KMS-11 (cell line): ENCODE results near the gene POLR3A.
"Not testable (repeated sequence)": the region's sequence is repeated elsewhere in the genome, so short reads cannot be mapped to it uniquely, and the experiment has no call there.

Experiments used
- H2AFZ ChIP-seq: fragments of 200-600 bp; sonication (generic); 2 replicates; pipeline ENCODE4 v1.6.1; 2016; ENCODE audit warnings: antibody characterized with exemption, mixed run types, low read depth
- H3K27ac ChIP-seq: fragments of 200-600 bp; sonication (generic); 2 replicates; pipeline ENCODE4 v1.6.1; 2016; ENCODE audit warnings: mild to moderate bottlenecking, mixed run types
- H3K27me3 ChIP-seq: fragments of 200-600 bp; sonication (generic); 2 replicates; pipeline ENCODE4 v1.6.1; 2017; ENCODE audit warnings: mild to moderate bottlenecking, low read depth, mixed run types, moderate library complexity; ENCODE audit not compliant: insufficient read depth
- H3K36me3 ChIP-seq: fragments of 200-600 bp; sonication (generic); 2 replicates; pipeline ENCODE4 v1.6.1; 2017; ENCODE audit warnings: mild to moderate bottlenecking, mixed run types; ENCODE audit not compliant: insufficient read depth
- H3K4me1 ChIP-seq: fragments of 200-600 bp; sonication (generic); 2 replicates; pipeline ENCODE4 v1.6.1; 2016; ENCODE audit warnings: mild to moderate bottlenecking, low read depth, mixed run types; ENCODE audit not compliant: poor library complexity, severe bottlenecking
- H3K4me2 ChIP-seq: fragments of 200-600 bp; sonication (generic); 2 replicates; pipeline ENCODE4 v1.7.0; 2016; ENCODE audit warnings: mild to moderate bottlenecking, mixed run types
- H3K4me3 ChIP-seq: fragments of 200-600 bp; sonication (generic); IDR thresholded peaks from 2 replicates; pipeline ENCODE4 v1.6.1; 2017; ENCODE audit warnings: low read depth, low read length, mixed read lengths; ENCODE audit not compliant: insufficient read depth
- H3K79me2 ChIP-seq: fragments of 200-600 bp; sonication (generic); 2 replicates; pipeline ENCODE4 v1.6.1; 2016; ENCODE audit warnings: low read depth, mixed run types; ENCODE audit not compliant: insufficient read depth
- H3K9ac ChIP-seq: fragments of 200-600 bp; sonication (generic); 2 replicates; pipeline ENCODE4 v1.6.1; 2016; ENCODE audit warnings: mild to moderate bottlenecking, mixed run types
- H4K20me1 ChIP-seq: fragments of 200-600 bp; sonication (generic); 2 replicates; pipeline ENCODE4 v1.6.1; 2016; ENCODE audit warnings: mild to moderate bottlenecking, mixed run types; ENCODE audit not compliant: insufficient read depth
- TF ChIP-seq, protein P1 (sequence below): fragments of 200-600 bp; sonication (generic); conservative IDR thresholded peaks from 2 replicates; pipeline ENCODE4 v1.6.1; 2017; ENCODE audit warnings: low read depth, mild to moderate bottlenecking, antibody characterized with exemption, low read length, moderate library complexity, mixed read lengths

The POLR3A gene

GRCh38 chr10:78071857-78072179, 42.5 kb upstream of the POLR3A start:
- Histone ChIP-seq H3K9ac (no peak overlapping the region), H3K79me2 (no peaks in the 10 kb centered on the region), H4K20me1 (no peaks in the 10 kb centered on the region), H3K4me3 (no peak overlapping the region), H3K27me3 (no peaks in the 10 kb centered on the region), H3K4me2 (no peak overlapping the region), H2AFZ (no peak overlapping the region), H3K27ac (no peak overlapping the region), H3K4me1 (peaks cover under 1% of the 10 kb centered on the region), H3K36me3 (no peaks in the 10 kb centered on the region)
- TF ChIP-seq, protein P1, sequence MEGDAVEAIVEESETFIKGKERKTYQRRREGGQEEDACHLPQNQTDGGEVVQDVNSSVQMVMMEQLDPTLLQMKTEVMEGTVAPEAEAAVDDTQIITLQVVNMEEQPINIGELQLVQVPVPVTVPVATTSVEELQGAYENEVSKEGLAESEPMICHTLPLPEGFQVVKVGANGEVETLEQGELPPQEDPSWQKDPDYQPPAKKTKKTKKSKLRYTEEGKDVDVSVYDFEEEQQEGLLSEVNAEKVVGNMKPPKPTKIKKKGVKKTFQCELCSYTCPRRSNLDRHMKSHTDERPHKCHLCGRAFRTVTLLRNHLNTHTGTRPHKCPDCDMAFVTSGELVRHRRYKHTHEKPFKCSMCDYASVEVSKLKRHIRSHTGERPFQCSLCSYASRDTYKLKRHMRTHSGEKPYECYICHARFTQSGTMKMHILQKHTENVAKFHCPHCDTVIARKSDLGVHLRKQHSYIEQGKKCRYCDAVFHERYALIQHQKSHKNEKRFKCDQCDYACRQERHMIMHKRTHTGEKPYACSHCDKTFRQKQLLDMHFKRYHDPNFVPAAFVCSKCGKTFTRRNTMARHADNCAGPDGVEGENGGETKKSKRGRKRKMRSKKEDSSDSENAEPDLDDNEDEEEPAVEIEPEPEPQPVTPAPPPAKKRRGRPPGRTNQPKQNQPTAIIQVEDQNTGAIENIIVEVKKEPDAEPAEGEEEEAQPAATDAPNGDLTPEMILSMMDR = no peak

DNA sequence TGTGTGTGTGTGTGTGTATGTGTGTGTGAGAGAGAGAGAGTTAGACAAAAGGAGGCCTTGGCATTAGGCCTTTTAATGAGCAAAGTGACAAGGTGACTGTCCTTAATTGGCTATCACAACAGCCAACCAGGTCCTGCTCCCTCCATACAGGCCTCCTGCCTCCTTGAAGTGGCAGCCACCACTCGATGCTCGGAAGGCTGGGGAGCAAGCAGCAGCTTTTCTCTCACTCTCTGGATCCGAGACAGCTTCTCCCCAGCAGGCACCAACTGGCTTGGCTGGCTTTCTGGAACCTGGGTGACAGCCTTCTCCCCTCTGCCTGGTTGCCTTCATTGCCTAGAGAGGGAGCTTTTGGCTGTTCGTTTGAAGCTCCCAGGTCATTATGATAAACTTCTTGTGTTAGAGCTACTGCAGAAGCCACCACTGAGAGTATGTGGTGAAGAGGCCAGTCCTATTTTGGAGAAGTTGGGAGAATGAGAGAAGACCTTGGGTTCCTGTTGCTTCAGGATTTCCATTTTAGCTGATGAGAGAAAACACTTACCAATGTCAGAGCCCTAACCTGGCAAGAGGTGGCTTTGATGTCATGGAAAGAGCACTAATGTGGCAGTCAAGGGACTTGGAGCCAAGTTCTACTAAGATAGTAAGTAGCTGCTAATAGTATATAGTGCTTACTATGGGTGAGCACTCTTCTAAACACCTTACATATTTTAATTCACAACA, 42.0 kb upstream of the POLR3A start:
- Histone ChIP-seq H3K27ac (no peak overlapping the region), H3K4me1 (peaks cover 6% of the 10 kb centered on the region), H3K27me3 (no peaks in the 10 kb centered on the region), H3K4me2 (no peak overlapping the region), H4K20me1 (no peaks in the 10 kb centered on the region), H2AFZ (no peak overlapping the region), H3K9ac (no peak overlapping the region), H3K79me2 (no peaks in the 10 kb centered on the region), H3K4me3 (no peak overlapping the region), H3K36me3 (no peaks in the 10 kb centered on the region)
- TF ChIP-seq, protein P1 = no peak

GRCh38 chr10:78070726-78071125, 41.4 kb upstream of the POLR3A start:
- H3K4me2 ChIP-seq = no peak overlapping the region
- no peak overlapping the region for H3K9ac ChIP-seq
- no peak overlapping the region for H3K4me3 ChIP-seq
- H3K4me1 ChIP-seq = peaks cover 12% of the 10 kb centered on the region
- no peaks in the 10 kb centered on the region for H3K36me3 ChIP-seq
- H3K79me2 ChIP-seq = no peaks in the 10 kb centered on the region
- no peaks in the 10 kb centered on the region for H3K27me3 ChIP-seq
- H4K20me1 ChIP-seq = no peaks in the 10 kb centered on the region
- no peak overlapping the region for H2AFZ ChIP-seq
- no peak overlapping the region for H3K27ac ChIP-seq
- TF ChIP-seq, protein P1 = no peak

DNA sequence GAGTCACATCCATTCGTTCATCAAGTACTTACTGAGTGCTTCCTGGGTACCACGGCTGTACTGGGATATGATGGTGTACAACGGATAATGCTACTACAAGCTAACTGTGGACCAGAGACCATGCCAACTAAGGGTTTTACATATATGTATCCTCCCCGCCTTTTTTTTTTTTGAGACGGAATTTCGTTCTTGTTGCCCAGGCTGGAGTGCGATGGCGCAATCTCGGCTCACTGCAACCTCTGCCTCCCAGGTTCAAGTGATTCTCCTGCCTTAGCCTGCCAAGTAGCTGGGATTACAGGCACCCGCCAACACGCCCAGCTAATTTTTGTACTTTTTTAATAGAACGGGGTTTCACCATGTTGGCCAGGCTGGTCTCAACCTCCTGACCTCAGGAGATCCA, 40.7 kb upstream of the POLR3A start:
- H3K4me2 ChIP-seq, H4K20me1 ChIP-seq, H3K27ac ChIP-seq, H3K79me2 ChIP-seq, H3K4me3 ChIP-seq, H3K27me3 ChIP-seq, H3K9ac ChIP-seq, H2AFZ ChIP-seq, H3K36me3 ChIP-seq: not testable (repeated sequence)
- H3K4me1 ChIP-seq = peaks cover 17% of the 10 kb centered on the region

DNA sequence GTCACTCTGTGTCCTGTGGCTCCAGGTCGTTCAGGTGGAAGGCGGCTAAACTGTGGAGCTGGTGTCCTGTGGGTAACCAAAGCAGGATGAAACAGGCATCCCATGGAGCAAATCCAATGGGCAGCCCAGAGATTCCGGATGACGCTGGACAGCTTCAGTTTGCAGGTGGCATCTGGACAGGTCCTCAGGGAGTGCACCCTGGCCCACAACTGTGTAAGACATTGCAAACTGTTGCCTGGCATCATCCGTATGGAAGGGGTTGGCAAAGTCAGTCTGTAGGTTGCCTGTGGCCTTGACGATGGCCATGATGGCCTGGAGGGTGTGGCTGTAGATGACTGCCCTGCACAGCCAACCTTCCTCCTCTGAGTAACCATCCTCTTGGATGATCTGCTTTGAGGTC, 39.8 kb upstream of the POLR3A start:
- Histone ChIP-seq H2AFZ (no peak overlapping the region), H3K27me3 (no peaks in the 10 kb centered on the region), H3K9ac (no peak overlapping the region), H3K79me2 (no peaks in the 10 kb centered on the region), H4K20me1 (no peaks in the 10 kb centered on the region), H3K36me3 (no peaks in the 10 kb centered on the region), H3K4me2 (no peak overlapping the region), H3K4me1 (peaks cover 17% of the 10 kb centered on the region), H3K27ac (no peak overlapping the region), H3K4me3 (no peak overlapping the region)
- TF ChIP-seq, protein P1 = no peak
